GM06990 (cell line): ENCODE measurements around the gene RPS6KA4.

ENCODE experiments used
- DNase-seq: peaks from one replicate; pipeline ENCODE4 v3.0.0-alpha.2; 2011; ENCODE audit not compliant: insufficient read length; ENCODE audit errors: extremely low read depth
- H3K27me3 ChIP-seq: replicated peaks from 2 replicates; pipeline ENCODE4 v1.6.0; 2011; ENCODE audit warnings: low read length; ENCODE audit not compliant: control insufficient read depth, insufficient read depth
- H3K36me3 ChIP-seq: 2 replicates; pipeline ENCODE4 v1.5.1; 2011; ENCODE audit warnings: low read length; ENCODE audit not compliant: control insufficient read depth, insufficient read depth
- H3K4me3 ChIP-seq: replicated peaks from 2 replicates; pipeline ENCODE4 v1.5.1; 2011; ENCODE audit warnings: low read depth, mild to moderate bottlenecking, control low read depth, low read length
- TF ChIP-seq, protein P1 (sequence below): IDR thresholded peaks from 2 replicates; pipeline ENCODE4 v1.5.1; 2011; ENCODE audit warnings: low read length, control low read depth, mild to moderate bottlenecking, inconsistent platforms; ENCODE audit not compliant: insufficient read depth, poor library complexity, severe bottlenecking

Gene RPS6KA4

DNA sequence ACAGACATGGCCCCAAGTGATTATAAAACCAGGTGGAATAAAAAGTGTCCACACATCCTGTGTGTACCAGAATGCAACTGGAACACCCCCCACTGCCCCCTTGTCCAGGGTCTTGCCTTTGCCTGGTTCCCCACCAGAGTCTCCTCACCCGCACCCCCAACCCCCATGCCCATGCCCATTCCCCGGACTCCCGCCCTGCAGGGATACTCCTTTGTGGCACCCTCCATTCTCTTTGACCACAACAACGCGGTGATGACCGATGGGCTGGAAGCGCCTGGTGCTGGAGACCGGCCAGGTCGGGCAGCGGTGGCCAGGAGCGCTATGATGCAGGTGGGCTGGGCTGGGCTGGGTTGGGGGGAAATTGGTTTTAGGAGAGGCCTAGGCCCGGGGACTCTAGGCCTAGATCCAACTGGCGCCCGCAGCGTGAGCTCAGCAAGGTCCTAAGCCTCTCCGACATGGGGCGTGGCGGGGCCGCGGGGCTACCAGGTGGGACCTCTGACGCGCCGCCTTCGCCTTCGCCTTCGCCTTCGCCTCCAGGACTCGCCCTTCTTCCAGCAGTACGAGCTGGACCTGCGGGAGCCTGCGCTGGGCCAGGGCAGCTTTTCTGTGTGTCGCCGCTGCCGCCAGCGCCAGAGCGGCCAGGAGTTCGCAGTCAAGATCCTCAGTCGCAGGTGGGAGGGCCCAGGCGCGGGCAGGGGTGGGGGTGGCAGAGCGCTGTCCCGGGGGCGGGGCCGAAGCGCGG is 9.1 kb downstream of the RPS6KA4 start:
- peaks cover 13% of the 10 kb centered on the region for H3K36me3 ChIP-seq
- H3K27me3 ChIP-seq: no peaks in the 10 kb centered on the region
- no peak for DNase-seq
- TF ChIP-seq, protein P1, sequence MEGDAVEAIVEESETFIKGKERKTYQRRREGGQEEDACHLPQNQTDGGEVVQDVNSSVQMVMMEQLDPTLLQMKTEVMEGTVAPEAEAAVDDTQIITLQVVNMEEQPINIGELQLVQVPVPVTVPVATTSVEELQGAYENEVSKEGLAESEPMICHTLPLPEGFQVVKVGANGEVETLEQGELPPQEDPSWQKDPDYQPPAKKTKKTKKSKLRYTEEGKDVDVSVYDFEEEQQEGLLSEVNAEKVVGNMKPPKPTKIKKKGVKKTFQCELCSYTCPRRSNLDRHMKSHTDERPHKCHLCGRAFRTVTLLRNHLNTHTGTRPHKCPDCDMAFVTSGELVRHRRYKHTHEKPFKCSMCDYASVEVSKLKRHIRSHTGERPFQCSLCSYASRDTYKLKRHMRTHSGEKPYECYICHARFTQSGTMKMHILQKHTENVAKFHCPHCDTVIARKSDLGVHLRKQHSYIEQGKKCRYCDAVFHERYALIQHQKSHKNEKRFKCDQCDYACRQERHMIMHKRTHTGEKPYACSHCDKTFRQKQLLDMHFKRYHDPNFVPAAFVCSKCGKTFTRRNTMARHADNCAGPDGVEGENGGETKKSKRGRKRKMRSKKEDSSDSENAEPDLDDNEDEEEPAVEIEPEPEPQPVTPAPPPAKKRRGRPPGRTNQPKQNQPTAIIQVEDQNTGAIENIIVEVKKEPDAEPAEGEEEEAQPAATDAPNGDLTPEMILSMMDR: no peak
- no peak overlapping the region for H3K4me3 ChIP-seq

DNA sequence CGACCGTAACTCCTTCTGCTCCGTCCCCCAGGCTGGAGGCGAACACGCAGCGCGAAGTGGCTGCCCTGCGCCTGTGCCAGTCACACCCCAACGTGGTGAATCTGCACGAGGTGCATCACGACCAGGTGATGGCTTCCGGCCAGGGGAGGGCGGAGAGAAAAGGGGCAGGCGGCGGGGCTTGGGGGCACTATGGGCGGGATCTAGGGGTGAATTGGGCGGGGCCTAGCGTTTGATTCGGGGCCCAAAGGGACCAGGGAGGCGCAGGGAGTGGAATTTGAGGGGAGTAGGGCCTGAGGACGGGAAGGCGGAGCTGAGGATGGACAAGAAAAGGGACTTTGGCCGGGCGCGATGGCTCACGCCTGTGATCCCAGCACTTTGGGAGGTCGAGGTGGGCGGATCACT is 9.7 kb downstream of the RPS6KA4 start:
- H3K36me3 ChIP-seq: peaks cover 13% of the 10 kb centered on the region
- DNase-seq: no peak
- TF ChIP-seq, protein P1: no peak
- H3K4me3 ChIP-seq: no peak overlapping the region
- H3K27me3 ChIP-seq: no peaks in the 10 kb centered on the region

GRCh38 chr11:64369440-64370421 is 10.8 kb downstream of the RPS6KA4 start:
- Histone ChIP-seq H3K36me3 (peaks cover 13% of the 10 kb centered on the region), H3K27me3 (no peaks in the 10 kb centered on the region), H3K4me3 (no peak overlapping the region)
- TF ChIP-seq, protein P1: no peak
- DNase-seq: no peak

DNA sequence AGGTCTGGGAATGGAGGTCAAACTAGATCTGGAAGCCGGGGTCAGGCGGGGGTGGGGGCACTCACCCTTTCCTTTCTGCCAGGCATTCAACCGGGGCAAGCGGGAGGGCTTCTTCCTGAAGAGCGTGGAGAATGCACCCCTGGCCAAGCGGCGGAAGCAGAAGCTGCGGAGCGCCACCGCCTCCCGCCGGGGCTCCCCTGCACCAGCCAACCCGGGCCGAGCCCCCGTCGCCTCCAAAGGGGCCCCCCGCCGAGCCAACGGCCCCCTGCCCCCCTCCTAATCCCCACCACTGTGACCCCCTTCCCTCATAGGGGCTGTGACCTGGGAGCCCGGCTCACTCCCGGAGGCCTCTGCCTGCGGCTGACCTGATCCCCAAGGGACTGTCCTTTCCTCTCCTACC is 12.2 kb downstream of the RPS6KA4 start:
- DNase-seq: no peak
- TF ChIP-seq, protein P1: no peak
- H3K4me3 ChIP-seq: no peak overlapping the region
- peaks cover 9% of the 10 kb centered on the region for H3K36me3 ChIP-seq
- no peaks in the 10 kb centered on the region for H3K27me3 ChIP-seq

DNA sequence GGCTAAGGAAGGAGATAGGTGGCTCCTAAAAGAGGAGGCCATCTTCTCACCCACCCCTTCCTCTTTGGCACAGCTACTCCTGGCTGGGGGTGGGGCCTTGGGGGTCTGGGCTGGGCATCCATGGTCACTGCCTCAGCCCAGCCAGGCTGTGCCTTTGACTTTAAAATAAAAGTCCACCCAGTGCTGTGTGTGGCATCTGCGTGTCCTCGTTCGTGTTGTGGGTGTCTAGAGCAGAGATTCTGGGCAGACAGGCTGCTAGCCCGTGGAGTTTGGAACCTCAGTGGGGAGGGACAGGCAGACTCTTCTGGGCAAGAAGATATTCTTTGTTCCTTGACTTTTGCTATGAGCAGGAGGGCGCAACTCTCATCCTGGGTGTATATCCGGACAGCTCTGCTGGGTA is 13.1 kb downstream of the RPS6KA4 start:
- no peak for DNase-seq
- no peaks in the 10 kb centered on the region for H3K27me3 ChIP-seq
- TF ChIP-seq, protein P1: no peak
- H3K36me3 ChIP-seq: peaks cover 7% of the 10 kb centered on the region
- no peak overlapping the region for H3K4me3 ChIP-seq
